HG03280 (cell line): ENCODE data around the gene GPBAR1.
A peak's percentile ranks its signal among the peaks of the same experiment; 100 is the strongest.
"Not testable (repeated sequence)": the region's sequence is repeated elsewhere in the genome, so short reads cannot be mapped to it uniquely, and the experiment has no call there.

Experiments used
- ATAC-seq: cut with Tn5 transposase; IDR thresholded peaks from one replicate; pipeline ENCODE4 v1.9.1; 2021; ENCODE audit warnings: mild to moderate bottlenecking, moderate library complexity; ENCODE audit not compliant: unreplicated experiment

GPBAR1 gene

DNA sequence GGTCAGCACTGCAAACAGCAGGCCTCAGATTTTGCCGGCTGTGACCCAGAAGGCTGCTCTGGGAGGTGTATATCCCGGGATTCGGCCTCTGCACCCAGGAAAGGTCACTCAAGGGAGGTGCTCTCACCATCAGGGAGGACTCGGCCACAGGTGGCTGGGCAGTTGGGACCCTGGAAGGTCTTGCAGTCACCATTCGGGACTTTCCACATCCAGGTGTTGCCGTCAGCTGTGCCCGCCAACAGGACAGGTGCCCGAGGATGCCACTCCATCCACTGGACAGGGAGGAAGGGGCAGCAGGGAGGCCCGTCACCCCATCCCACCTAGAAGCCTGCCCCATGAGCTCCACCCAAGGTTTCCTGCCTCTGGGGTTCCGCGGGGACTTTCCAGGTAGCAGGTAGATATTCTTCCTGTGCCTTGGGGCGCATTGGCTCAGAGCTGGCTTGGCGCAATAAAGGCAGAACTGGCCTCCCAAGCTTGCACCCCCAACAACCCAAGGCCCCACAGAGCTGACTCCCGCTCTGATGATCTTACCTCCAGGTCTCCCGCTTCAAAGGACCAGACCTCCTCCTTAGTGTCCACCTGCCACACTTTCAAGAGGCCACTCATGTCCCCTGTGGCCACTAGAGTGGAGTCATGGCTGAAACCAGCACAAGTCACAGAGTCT is 5.6 kb downstream of the GPBAR1 start:
- ATAC-seq = no peak

DNA sequence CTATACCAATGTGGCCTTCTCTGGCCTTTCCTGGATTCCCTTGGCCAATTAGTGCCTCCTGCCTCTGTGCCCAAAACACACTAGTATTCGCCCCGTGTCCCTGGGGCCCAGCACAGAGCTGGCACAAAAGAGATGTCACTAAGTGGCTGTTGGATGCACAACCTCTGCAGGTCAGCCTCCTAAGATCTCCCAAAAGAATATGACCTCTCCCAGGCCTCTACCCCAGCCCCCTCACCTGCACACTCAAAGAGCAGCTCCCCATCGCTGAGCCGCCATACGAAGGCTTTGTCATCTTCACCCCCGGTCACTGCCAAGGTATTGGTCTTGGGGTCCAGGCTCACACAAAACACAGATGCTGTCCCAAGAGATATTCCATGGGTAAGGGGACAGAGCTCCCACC is 6.4 kb downstream of the GPBAR1 start:
- no peak for ATAC-seq

DNA sequence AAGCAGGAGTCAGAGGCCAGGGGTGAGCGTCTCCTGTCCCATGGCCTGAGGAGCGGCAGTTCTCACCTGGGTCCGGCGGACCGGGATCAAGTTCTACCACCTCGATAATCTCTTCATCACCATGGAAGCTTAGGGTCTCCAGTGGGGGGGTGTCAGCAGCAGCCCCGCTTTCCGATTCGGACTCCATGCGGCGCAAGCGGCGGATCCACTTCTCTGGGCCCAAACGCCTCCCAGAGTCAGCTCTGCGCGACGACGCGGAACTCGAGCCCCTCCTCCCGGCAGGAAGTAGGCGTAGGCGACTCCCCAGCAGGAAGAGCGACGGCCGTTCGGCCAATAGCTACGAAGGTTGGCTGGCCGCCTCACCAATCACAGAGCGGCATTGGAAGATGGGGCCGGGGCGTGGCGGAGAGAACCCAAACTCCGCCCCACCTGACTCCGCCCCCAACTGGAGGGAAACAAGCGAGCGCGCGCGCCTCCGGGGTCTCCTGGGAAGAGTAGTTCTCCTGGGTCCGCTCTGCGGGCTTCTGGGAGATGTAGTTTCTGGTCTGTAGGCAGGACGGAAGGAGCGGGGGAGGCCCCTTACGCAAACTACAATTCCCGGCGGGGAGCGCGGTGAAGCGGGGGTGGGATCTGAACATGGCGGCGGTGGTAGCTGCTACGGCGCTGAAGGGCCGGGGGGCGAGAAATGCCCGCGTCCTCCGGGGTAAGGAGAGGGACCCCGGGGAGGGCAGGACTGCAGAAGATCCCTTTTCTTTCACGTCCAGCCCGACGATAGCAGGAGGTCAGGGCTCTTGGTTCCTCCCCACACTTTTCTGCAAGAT is 9.3 kb downstream of the GPBAR1 start, which contains the start of the genes AAMP and PNKD:
TSS of gene AAMP (minus strand) at position 238 of the 821 bp plus-strand sequence. CDS start at position 187, 51 bp downstream.
TSS of gene PNKD (plus strand) at position 620 of the 821 bp plus-strand sequence. CDS start at position 637, 17 bp downstream.
- peak; percentile 93 for ATAC-seq

DNA sequence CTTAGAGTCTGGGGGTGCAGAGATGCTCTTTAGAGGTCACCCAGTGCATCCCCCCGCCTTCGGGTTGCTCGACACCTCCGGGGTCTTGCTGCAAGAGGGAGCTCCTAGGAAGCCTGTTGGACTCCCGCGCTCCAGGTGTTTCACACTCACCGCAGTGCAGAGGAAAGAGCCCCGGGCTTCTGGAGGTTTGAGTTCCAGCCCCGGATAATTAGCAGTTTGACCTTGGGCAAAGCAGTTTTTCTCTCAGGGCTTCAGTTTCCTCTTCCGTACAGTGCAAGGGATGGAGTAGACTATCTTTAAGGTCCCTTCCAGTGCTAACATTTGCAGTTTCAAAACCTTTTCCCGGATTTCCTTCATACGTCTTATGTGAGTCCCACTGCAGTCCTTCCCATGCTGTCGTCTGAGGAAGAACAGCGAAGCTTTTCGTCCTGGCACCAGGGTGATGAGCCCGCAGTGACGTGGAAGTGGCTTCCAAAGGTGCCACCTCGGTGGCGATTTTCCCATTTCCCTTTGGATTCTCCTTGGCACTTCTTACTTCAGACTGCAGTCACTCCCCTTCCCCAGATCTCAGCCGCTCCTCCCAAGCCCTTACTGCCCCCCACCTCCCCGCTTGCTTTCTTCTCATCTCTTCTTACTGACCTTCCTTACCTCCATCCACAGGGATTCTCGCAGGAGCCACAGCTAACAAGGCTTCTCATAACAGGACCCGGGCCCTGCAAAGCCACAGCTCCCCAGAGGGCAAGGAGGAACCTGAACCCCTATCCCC is 10.1 kb downstream of the GPBAR1 start:
- no peak for ATAC-seq

DNA sequence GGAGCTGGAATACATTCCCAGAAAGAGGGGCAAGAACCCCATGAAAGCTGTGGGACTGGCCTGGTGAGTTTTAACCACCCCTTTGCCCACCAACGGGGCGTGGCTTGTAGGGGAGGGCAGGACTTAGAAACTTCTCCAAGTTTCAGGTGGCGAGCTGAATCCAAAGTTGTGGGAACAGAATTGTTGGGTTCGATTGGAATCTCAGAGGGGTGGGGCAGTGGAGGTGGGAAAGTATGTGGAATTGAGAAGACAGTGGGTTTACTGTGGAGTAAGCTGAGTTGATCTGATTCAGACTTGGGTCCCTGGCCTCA is 10.6 kb downstream of the GPBAR1 start:
- ATAC-seq = no peak

DNA sequence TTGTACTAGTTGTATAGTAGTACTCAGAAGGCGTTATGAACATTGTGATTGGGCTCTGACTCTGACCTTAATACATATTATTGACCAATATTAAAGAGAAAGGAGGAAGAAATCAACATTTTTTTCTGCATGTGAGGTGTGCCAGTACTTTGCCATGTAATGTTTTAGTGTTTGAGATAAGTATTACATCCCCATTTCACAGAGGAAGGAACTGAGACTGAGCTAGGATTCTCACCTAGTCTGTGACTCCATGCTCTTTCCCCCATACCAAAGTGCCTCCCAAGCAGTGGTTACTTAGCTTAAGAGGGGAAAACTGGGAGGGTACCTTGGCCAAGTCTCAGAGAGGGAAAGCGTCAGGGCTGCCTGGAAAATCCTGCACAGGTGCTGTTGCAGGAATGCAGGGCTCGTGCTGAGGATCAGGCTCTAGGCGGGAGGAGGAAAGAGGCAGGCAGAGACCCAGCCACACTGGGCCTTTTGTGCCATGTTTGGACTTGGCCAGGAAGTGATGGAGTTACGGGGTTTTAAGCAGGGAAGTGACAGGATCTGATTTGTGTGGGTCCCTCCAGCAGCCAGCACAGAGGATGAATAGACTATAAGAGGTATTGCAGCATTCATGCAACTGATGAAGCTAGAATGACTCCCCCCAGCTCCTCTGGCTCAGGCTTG is 11.2 kb downstream of the GPBAR1 start:
- no peak for ATAC-seq

DNA sequence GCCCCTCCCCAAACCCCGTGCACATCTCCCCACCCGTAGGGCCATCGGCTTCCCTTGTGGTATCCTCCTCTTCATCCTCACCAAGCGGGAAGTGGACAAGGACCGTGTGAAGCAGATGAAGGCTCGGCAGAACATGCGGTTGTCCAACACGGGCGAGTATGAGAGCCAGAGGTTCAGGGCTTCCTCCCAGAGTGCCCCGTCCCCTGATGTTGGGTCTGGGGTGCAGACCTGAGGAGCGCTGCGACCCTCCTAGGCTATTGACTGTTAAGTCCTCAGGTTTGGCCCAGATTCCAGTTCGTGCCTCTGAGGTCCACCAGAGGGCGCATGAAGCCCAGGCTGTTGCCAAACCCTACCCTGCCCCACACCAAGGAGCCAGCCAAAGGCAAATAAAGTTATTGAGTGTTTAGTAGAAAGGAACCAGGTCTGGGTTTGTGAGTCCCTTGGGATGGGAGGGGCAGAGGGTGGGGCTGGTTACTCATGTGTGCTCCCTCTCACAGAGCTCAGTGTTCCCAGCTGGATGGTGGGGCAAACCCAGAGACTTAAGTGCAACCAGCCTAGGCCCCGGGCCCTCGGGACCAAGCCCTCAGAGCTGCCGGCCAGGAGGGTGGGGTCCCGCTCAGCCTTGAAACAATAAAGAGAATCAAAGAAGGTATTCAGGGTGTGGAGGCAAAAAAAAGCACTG is 11.9 kb downstream of the GPBAR1 start:
- no peak for ATAC-seq

DNA sequence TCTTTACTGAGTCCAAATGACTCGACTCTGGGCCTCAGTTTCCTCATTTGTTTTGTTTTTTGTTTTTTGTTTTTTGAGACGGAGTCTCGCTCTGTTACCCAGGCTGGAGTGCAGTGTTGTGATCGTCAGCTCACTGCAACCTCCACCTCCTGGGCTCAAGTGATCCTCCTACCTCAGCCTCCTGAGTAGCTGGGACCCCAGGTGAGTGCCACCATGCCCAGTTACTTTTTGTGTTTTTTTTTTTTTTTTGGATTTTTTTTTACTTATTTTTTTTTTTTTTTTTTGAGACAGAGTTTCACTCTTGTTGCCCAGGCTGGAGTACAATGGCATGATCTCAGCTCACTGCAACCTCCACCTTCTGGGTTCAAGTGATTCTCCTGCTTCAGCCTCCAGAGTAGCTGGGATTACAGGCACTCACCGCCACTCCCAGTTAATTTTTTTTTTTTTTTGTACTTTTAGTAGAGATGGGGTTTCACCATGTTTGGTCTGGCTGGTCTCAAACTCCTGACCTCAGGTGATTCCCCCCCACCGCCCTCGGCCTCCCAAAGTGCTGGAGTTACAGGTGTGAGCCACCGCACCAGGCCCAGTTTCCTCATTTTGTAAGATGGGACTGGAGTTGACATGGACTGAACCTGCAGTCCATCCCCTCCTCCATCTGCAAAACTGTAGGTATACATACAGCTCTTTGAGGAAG is 12.5 kb downstream of the GPBAR1 start:
- ATAC-seq = not testable (repeated sequence)

DNA sequence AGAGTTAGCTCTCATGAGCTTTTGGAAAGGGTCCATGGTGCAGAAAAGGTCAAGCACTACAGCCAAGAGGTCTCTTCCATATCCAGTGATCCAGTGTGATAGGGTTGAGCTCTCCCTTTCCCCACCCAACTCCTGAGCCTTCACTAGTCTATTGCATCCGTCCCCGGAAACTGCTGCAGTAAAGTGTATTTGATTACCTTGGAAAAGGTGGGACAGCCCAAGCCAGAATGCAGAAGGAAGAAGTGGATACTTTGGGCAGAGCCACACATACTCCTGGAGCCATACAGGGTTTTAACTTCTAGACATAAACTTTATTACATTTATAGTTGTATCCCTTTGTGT is 13.1 kb downstream of the GPBAR1 start:
- ATAC-seq = no peak

DNA sequence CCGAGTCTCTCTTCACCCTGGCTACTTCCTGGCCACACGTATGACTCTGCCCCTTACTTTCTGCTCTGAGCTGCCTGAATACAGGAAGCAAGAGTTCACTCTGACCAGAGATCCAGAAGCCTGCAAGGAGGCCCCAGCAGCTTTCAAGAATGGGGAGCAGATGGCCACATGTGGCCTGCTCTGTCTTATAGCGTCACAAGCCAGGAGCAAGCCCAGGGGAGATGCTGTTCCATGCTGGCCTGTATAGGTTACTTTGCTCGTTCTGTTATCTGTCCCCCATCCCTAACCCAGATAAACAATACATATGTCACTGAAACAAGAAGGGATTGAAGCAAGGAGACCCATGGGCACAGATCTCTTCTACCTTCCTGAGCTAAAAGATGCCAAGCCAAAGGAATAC is 13.8 kb downstream of the GPBAR1 start:
- no peak for ATAC-seq

DNA sequence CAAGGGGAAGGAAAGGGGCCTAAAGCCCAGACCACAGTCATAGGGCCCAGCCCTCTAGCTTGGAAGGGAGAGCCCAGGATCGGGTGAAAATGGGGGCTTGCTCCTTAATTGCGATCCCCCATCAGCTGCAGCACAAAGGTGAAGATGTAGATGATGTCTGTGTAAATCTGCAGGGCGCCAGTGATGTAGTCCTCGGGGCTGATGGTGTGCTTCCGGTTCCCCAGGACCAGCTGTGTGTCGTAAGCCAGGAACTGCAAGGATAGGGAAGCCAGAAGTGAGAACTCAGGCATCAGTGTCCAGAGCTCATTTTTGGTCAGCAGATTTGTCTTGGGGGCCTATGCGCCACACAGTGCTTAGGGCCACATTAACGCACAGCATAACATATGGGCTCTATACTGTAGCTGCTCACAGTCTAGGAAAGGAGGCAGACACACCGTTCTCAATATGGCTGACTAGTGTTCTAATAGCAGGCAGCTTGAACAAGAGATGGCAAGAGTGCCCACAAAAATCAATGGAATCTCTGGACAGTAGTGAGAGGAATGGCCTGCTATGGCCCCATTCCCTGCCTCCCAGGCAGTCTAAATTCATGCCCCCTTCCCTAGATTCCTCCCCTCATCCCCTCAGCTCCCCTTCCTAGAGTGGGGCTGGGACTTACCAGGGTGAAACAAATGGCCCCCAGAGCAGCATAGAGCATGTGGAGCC is 14.7 kb downstream of the GPBAR1 start:
- no peak for ATAC-seq

DNA sequence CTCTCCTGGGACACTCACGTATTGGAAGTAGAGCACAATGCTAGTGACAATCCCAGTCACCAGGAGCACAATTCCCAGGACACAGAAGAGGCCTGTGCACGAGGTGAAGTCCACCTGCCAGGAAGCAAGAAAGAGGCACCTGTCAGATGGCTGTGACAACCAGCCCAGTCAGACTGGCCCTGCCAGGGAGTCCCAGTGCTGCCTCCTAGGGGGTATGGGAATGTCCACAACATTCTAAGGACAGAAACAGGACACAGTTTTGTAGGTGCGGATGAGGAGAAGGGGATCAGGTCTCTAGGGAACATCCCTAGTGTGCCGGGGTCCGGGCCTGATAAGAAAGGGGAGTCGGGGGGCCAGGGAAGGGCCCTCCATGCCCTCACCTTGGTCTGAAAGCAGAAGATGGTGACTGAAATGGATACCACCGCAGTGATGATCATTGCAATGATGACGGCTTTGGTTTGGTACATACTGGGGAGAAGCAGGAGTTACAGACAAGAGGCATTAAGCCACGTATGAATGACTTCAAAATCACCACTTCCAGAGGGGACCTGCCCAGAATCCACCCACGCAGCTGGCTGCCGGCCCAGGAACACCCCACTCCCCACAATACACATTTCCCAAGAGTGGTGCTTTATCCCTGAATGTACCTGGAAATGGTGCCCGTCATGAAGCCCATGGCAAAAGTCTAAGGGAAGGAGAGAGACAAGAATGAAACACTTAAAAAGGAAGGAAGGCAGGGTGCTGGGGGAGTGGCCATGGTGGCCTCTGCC is 16.4 kb downstream of the GPBAR1 start:
- ATAC-seq = no peak

DNA sequence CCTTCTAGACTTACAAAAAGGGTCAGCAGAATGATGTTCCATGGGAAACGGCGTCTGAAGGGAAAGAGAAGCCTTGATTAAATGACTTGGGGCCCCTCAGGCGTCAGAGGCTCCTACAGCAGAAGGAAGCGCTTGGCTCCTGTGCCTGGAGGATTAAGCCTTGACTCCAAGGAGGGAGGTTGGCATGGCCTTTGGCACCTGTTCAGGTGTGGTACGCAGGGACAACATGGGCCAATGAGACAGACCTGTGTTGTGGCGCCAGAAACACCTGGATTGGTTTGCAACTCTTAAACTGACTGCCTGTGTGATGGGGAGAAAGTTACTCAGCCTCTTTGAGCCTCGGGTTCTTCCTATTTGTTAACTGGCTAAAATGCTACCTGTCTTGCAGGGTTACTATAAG is 17.1 kb downstream of the GPBAR1 start:
- ATAC-seq = no peak

DNA sequence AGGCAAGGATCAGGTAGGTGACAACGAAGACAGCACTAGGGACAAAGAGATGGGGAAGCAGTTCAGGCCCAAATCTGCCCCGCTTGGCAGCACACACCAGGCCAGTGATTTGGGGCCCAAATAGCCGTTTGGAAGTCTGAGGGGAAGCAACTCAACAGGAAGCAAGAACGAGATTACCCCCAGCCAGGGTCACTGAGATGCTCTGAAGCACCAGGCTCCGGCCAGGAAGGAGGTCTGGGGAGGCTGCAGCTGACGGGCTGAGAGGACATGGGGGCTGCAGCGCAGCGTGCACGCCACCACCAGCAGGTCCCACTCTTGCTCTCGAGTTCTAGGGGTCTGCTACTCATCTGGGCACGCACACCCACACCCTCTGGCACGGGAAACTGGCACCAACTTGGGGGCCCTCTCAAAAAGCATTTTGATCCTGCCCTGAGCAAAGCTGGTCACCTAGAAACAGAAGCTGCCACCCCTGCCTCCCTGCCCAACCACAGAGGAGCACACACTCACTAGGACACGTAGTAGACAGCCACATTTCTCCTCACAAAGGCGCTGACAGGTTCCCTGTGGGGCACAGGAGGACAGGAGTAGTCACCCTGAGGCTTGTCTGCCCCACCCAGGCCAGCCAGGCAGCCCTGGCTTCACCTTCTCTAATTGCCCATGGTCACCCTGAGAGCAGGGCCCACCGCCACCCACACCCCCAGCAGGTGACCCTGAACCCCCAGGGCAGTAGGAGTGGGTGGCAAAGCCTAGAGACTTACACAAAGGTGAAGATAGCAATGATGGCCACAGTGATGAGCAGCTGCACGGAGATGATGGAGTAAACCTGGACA is 17.9 kb downstream of the GPBAR1 start:
- ATAC-seq = no peak

DNA sequence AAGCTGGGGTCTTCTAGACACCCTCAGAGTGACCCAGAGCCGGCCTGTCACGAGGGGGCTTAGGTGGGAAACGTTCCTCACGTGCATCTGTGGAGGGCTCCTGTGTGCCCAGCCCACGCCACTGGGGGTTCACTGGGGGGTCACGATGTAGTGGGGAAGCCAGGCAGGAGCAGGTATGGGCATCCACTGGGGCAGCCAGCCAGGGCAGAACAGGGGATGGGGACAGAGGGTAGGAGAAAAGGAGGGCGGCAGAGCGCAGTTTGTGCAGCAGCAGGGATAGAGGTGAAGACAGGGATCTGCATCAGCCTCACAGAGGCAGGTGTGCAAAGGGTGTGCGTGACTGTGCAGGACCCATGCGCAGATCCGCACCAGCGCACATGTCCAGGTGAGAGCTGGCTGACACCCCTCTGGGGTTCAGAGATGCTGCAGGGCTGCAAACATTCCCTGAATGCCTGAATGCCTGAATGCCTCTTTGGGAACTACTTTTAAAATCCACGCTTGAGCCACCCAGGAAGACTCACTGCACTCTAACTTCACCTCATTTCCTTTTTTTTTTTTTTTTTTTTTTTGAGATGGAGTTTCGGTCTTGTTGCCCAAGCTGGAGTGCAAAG is 19.6 kb downstream of the GPBAR1 start:
- ATAC-seq = no peak

DNA sequence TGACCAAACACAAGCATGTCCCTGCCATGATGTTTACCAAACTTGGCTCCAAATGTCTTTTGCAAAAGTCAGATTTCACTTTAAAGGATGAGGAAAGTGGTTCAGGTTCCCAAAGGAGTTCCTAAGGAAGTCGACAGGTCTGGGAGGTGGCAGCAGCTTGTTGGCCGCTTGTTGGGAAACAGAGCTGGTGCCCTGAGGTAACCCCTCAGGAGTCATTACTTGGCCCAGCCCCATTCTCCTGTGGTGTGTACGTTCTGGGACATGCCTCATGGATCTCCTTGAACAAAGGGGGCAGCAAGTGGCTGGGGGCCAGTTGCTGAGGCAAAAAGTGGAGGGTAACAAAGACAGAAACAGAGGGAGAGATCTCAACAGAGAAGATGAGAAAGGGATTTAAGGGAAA is 20.6 kb downstream of the GPBAR1 start:
- ATAC-seq = no peak

DNA sequence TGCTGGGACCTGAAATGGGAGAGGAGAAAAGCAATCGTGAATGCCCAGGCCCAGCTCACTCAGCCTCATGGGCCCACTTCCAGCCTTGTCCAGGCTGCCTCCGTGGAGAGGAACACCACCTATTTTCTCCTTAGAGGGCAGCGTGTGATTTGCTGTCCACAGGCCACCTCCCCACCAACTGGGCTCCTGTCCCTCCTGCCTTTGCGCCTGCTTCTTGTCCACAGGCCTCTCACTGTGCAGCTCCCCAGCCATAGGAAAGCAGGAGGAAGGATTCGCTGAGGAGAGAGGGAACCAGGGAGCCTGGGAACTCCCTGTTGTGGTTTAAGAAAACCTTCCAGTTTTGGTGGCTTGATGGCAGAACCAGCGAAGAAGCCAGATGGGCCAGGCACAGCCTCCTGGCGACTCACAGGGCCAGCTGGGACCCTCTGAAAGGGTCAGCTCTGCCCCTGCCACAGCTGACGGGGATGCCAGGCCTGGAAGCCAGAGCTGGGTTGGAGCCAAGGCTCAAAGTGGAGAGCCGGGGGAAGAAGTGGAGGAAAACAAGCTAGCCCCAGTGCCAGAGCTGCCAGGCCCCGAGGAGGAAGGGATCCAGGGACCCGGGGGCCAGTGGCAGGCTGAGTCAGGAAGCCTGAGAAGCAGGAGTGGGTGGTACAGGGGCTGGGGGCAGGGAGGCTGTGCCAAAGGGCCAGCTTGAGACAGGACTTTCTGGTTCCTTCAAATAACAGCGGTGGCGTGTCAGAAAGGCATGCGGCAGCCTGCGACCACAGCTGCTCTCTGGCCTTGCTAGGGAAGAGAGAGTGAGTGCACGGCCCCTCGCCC is 21.6 kb downstream of the GPBAR1 start:
- ATAC-seq = no peak
